Muscle layer of colon (tissue), 2 donors: Measurements from ENCODE around the gene PCBP3.

ENCODE experiments used
- H3K27ac ChIP-seq: one replicate; pipeline ENCODE4 v1.7.0; 2013; ENCODE audit warnings: low read depth, mild to moderate bottlenecking, low read length, moderate library complexity
- H3K27me3 ChIP-seq, 2 donors: one replicate each; pipeline ENCODE4 v1.7.0; 2013; ENCODE audit warnings: low read length in 2 of 2, mild to moderate bottlenecking in 2 of 2; ENCODE audit not compliant: insufficient read depth in 2 of 2, control insufficient read depth in 1 of 2
- H3K36me3 ChIP-seq: one replicate; pipeline ENCODE4 v1.7.0; 2013; ENCODE audit warnings: mild to moderate bottlenecking, low read length; ENCODE audit not compliant: insufficient read depth
- H3K4me1 ChIP-seq: one replicate; pipeline ENCODE4 v1.7.0; 2013; ENCODE audit warnings: mild to moderate bottlenecking, low read length; ENCODE audit not compliant: insufficient read depth
- H3K4me3 ChIP-seq, 2 donors: one replicate each; pipeline ENCODE4 v1.7.0; 2013; ENCODE audit warnings: low read length in 2 of 2, low read depth in 1 of 2, mild to moderate bottlenecking in 1 of 2, moderate library complexity in 1 of 2
- H3K9ac ChIP-seq: one replicate; pipeline ENCODE4 v1.7.0; 2013; ENCODE audit warnings: low read length
- H3K9me3 ChIP-seq: one replicate; pipeline ENCODE4 v1.7.0; 2013; ENCODE audit warnings: mild to moderate bottlenecking, low read length
- donor health status: abdominal sarcoma.
- donor health status: Adenocarcinoma of cecum.

PCBP3 gene

GRCh38 chr21:45887788-45888187 is 244.3 kb downstream of the PCBP3 start:
- H3K36me3 ChIP-seq, result no peaks in the 10 kb centered on the region
- H3K4me3 ChIP-seq, result no peak overlapping the region
- no peak overlapping the region for H3K27ac ChIP-seq
- H3K9ac ChIP-seq, result no peak overlapping the region
- H3K9me3 ChIP-seq, result no peaks in the 10 kb centered on the region
- H3K4me1 ChIP-seq, result peaks cover 5% of the 10 kb centered on the region
- no peaks in the 10 kb centered on the region for H3K27me3 ChIP-seq

DNA sequence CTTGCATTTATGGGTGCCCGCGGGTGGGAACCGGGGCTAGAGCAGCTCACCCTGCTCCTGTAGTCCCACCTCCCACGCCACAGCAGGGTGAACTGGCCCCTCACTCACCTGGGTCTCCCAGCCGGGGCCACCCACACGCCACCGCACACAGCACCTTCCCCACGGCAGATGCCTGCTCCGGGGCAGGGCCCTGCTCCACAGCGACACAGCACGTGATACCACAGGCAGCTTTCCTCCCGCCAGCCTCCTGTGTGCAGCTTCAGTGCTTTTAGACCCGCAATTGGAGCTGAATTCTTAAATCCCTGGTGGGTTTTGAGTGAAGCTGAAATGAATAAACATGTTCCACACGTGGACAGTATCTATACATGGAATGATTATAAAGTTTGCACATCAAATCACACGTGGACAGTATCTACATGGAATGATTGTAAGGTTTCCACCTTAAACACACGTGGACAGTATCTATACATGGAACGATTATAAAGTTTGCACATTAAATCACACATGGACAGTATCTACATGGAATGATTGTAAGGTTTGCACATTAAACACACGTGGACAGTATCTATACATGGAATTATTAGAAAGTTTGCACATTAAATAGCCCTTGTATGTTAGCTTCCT is 245.0 kb downstream of the PCBP3 start:
- Histone ChIP-seq H3K36me3 (no peaks in the 10 kb centered on the region), H3K27me3 (no peaks in the 10 kb centered on the region), H3K9me3 (no peaks in the 10 kb centered on the region), H3K4me3 (no peak overlapping the region), H3K9ac (no peak overlapping the region), H3K27ac (no peak overlapping the region), H3K4me1 (peaks cover 5% of the 10 kb centered on the region)

GRCh38 chr21:45889256-45889655 is 245.7 kb downstream of the PCBP3 start:
- H3K36me3 ChIP-seq, result no peaks in the 10 kb centered on the region
- H3K4me3 ChIP-seq, result no peak overlapping the region
- no peaks in the 10 kb centered on the region for H3K27me3 ChIP-seq
- H3K9me3 ChIP-seq, result no peaks in the 10 kb centered on the region
- H3K9ac ChIP-seq, result no peak overlapping the region
- peaks cover 9% of the 10 kb centered on the region for H3K4me1 ChIP-seq
- no peak overlapping the region for H3K27ac ChIP-seq

GRCh38 chr21:45889961-45890360 is 246.4 kb downstream of the PCBP3 start:
- Histone ChIP-seq H3K27me3 (no peaks in the 10 kb centered on the region), H3K27ac (no peak overlapping the region), H3K4me3 (no peak overlapping the region), H3K9me3 (no peaks in the 10 kb centered on the region), H3K4me1 (peaks cover 13% of the 10 kb centered on the region), H3K36me3 (no peaks in the 10 kb centered on the region), H3K9ac (no peak overlapping the region)

GRCh38 chr21:45891388-45892155 is 248.0 kb downstream of the PCBP3 start:
- Histone ChIP-seq H3K4me3 (no peak overlapping the region), H3K27me3 (no peaks in the 10 kb centered on the region), H3K36me3 (no peaks in the 10 kb centered on the region), H3K9me3 (no peaks in the 10 kb centered on the region), H3K27ac (no peak overlapping the region), H3K9ac (no peak overlapping the region), H3K4me1 (peaks cover 13% of the 10 kb centered on the region)

- Histone ChIP-seq H3K27me3 (no peaks in the 10 kb centered on the region), H3K27ac (no peak overlapping the region), H3K9me3 (no peaks in the 10 kb centered on the region), H3K4me1 (peaks cover 8% of the 10 kb centered on the region), H3K36me3 (no peaks in the 10 kb centered on the region), H3K9ac (no peak overlapping the region), H3K4me3 (no peak overlapping the region)
These were observed 248.8 kb downstream of the PCBP3 start for GRCh38 chr21:45892156-45892915.

GRCh38 chr21:45892916-45893739 is 249.6 kb downstream of the PCBP3 start:
- Histone ChIP-seq H3K4me1 (peaks cover 8% of the 10 kb centered on the region), H3K27me3 (no peaks in the 10 kb centered on the region), H3K36me3 (no peaks in the 10 kb centered on the region), H3K9me3 (no peaks in the 10 kb centered on the region), H3K9ac (no peak overlapping the region), H3K27ac (no peak overlapping the region), H3K4me3 (no peak overlapping the region)

DNA sequence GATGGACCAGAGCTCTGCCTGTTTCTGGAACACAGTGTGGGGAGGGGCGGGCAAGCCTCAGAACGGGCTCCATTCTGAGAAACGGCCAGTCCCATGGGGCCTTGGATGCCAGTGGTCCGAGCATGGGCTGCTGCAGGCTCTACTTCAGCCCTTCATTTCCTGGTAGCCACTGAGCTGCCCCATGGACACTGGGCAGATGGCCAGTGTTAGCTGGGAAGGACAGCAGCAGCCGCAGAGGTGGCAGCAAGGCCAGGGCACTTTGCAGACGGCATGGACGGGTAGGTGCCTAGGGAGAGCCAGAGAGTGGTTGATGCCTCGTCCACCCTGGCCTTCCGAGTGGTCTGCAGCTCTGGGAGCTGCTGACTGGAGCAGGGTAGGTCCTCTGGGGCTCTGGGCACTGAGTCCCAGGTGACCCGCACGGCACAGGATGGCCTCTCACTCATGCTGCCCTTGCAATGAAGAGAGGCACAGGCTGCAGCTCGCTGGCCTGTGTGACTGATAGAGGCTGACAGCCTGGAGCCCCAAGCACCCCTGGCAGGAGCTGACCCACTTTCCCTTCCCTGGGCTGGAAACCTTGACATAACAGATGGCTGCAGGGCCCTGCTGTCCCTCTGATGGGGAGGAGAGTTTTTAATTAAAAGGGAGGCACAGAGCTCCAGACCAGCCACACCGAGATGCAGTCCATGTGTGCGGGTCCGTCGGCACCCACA is 250.4 kb downstream of the PCBP3 start:
- no peaks in the 10 kb centered on the region for H3K27me3 ChIP-seq
- H3K36me3 ChIP-seq, result no peaks in the 10 kb centered on the region
- H3K9me3 ChIP-seq, result no peaks in the 10 kb centered on the region
- no peak overlapping the region for H3K4me3 ChIP-seq
- H3K9ac ChIP-seq, result no peak overlapping the region
- H3K4me1 ChIP-seq, result peaks cover 8% of the 10 kb centered on the region
- H3K27ac ChIP-seq, result no peak overlapping the region

DNA sequence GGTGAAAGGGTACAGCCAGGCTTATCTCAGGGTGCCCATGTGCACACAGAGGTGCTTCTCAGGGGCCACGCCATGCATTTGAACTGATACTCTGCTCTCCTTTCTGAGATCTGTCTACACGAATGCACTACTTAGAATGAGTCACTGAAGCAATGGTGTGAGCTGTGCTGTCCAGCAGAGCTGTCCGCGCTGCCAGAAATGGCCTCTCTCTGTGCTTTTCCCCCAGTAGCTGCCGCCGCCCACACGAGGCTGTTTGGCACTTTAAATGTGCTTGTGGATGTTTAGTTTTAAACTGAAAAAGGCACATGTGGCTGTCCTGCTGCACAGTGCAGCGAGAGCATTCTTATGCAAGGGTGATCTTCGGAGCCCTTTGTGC is 250.9 kb downstream of the PCBP3 start:
- H3K27me3 ChIP-seq, result no peaks in the 10 kb centered on the region
- H3K27ac ChIP-seq, result no peak overlapping the region
- peaks cover 8% of the 10 kb centered on the region for H3K4me1 ChIP-seq
- H3K4me3 ChIP-seq, result no peak overlapping the region
- no peaks in the 10 kb centered on the region for H3K36me3 ChIP-seq
- no peak overlapping the region for H3K9ac ChIP-seq
- no peaks in the 10 kb centered on the region for H3K9me3 ChIP-seq

GRCh38 chr21:45894906-45895777 is 251.6 kb downstream of the PCBP3 start:
- no peak overlapping the region for H3K9ac ChIP-seq
- peaks cover 8% of the 10 kb centered on the region for H3K4me1 ChIP-seq
- no peaks in the 10 kb centered on the region for H3K9me3 ChIP-seq
- H3K36me3 ChIP-seq, result no peaks in the 10 kb centered on the region
- no peak overlapping the region for H3K27ac ChIP-seq
- H3K27me3 ChIP-seq, result no peaks in the 10 kb centered on the region
- no peak overlapping the region for H3K4me3 ChIP-seq
